Right forelimb (tissue), 1 donor: ENCODE results near the gene DLGAP1.
"Not testable (repeated sequence)": the region's sequence is repeated elsewhere in the genome, so short reads cannot be mapped to it uniquely, and the experiment has no call there.

Experiments
- DNase-seq: peaks from one replicate; pipeline ENCODE4 v3.0.0-alpha.2; 2018

DLGAP1 gene

GRCh38 chr18:4068552-4069158, 386.5 kb downstream of the DLGAP1 start:
- no peak for DNase-seq

DNA sequence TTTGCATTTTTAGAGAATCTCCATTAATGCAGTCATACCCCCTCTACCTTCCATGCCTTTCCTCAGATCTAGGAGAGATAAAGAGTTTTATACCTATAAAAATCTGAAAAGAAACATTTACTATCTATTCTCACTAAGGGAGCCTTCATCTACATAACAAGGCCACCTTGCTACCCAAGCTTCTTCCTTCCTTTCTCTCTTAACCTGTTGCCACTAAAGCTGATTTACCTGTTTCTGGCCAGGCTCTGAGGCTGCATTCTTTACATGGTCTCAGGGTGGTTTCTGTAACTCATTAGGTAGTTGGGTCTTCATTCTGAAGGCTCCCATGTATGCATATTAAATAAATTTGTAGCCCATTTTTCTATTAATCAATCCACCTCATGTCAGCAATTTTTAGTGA, 391.6 kb downstream of the DLGAP1 start:
- no peak for DNase-seq

DNA sequence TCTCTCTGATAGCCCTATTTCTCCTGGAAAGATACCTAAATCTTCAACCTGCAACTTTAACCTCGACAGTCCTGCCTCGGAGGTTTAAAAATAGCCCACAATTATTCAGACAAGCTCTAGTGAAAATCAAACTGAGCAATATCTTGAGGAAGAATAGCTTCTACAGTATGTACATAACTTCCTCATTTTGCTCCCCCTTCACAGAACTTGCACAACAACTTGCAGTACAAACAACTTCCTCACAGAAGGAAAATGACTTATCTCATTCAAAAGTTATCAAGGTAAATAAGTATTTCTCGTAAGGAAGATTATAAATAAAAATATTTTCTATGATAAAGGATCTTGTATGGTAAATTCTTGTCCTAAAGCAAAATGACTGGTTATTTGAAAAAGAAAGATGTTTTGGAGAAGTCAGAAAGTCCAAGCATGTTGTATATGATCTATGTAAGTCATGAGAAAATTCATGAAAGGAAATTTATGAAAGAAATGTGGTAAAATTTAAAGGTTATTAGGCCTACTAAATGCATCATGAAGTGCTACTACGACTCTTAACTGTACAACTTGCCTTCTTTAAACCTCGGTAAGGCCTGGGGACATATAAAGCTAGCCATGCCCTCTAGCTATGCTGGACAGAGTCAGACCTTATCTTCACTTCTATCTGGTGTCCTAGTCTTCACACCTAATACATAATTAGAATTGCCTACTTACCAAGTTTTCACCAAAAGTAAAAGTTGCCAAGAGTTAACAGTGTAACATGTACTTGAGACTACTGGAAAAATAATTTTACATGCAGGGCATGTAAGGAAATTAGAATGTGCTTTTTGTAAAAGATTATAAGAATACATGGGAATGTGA, 394.5 kb downstream of the DLGAP1 start:
- DNase-seq: no peak

- DNase-seq: no peak
These were observed 396.9 kb downstream of the DLGAP1 start for GRCh38 chr18:4058179-4058578.

- no peak for DNase-seq
These were observed 414.6 kb downstream of the DLGAP1 start for GRCh38 chr18:4040391-4041092.

DNA sequence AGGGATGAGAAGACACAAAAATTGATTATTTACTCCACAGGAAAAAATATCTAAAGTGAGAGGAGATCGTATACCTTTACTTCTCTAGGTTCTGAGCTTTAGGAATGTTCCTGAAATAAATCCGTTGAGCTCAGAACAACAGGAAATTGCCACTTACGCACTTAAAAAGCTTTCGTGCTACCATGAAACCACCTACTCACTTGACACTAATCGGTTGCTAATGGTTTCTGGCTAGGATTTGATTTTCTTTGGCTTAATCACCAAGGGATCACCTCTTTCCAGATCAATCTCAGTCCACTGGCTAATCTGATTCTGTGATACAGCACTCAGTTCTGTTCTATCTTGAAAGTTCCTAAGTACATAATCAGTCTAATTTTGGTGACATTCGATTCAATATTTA, 419.6 kb downstream of the DLGAP1 start:
- no peak for DNase-seq

DNA sequence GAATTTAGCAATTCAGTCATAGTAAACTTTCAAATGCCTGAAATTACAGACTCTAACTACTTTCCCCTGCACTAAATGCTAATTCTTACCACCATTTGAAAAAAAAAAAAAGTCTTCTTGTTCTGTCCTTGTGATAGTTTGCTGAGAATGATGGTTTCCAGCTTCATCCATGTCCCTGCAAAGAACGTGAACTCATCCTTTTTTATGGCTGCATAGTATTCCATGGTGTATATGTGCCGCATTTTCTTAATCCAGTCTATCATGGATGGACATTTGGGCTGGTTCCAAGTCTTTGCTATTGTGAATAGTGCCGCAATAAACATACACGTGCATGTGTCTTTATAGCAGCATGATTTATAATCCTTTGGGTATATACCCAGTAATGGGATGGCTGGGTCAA, 420.3 kb downstream of the DLGAP1 start:
- not testable (repeated sequence) for DNase-seq

DNA sequence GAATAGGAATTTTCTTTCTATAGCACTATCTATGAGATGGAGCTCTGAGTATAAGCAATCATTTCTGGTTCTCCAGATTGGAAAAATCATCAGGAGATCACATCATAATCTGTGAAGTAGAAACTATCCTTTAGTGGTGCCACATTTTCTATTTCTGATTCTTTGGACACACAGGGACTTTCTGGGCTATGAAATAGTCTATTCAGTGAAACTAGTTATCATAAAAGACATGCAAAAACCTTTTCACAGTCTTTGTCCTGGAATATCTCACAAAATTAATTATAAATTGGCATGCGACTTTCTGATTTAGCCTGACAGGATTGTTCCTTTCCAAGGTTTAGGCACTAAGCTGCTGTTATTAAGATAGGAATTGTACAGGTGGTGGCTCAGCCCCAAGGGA, 428.6 kb downstream of the DLGAP1 start:
- DNase-seq: no peak

DNA sequence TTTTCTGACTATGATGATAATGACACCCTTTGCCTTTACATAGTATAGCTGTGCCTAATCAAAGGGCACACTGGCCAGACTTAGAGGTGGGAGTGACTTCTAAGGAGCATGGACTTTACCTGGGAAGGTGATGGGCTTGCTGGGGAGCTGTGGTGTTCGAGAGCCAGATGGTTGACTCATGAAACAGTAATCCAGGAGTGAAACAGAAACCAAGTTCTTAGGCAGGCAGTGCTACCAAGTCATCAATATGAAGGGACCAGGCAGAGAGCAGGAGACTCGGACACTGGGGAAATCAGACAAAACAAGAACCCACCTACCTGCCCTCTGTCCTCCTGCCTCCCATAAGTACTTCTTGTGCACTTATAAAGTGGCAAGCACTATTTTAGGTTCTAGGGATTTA, 430.4 kb downstream of the DLGAP1 start:
- DNase-seq: no peak

GRCh38 chr18:4022749-4023148, 432.4 kb downstream of the DLGAP1 start:
- not testable (repeated sequence) for DNase-seq

GRCh38 chr18:4020026-4020425, 435.1 kb downstream of the DLGAP1 start:
- DNase-seq: no peak

DNA sequence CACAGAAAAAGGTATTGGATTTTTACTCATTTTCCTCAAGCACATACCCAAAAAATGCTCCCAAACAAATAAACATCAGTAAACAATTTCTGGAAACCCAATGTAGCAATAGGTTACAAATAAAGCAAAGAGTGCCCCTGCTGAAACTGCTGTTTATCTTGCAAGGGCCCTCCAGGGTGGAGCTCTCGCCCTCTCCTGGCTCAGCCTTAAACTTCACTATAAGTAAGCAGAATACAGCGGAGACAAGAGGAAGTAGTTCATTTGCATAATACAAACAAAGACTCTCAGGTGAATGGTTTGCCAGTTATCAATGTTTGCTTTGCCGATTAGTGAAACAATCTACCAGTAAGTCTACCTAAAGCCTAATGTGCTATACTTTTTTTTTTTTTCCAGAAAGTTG, 437.6 kb downstream of the DLGAP1 start:
- DNase-seq: no peak

- DNase-seq: no peak
These were observed 438.6 kb downstream of the DLGAP1 start for GRCh38 chr18:4016391-4017049.

- DNase-seq: no peak
These were observed 447.3 kb downstream of the DLGAP1 start for GRCh38 chr18:4007846-4008245.

DNA sequence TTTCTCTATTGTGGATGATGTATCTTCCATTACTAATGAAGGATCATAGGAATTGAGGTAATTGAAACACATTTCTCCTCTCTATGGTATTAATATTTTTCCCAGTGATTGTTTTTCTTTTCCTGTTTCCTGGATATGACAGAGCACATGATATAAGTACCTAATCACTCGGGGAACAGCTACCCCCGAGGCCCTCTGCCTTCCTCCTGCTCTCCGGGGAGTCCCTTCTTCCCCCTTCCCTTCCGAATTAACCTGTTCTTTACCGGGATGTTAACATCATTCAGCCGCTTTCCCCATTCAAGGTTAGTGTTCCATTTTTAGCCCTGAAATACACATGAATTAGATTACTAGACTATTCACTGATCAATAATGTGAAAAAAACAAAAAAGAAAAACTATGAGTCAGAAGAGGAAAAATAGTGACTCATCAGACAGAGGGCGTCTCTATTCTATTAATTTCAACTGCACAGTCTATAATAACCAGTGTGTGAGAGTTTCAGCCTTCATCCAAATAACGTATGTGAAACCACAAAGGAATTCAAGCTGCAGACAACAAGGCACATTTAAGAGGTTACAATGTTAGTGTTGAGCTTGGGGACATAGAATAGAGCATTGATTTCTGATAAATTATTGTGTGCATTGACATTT, 450.8 kb downstream of the DLGAP1 start:
- no peak for DNase-seq

GRCh38 chr18:3998698-3999333, 456.3 kb downstream of the DLGAP1 start:
- no peak for DNase-seq

DNA sequence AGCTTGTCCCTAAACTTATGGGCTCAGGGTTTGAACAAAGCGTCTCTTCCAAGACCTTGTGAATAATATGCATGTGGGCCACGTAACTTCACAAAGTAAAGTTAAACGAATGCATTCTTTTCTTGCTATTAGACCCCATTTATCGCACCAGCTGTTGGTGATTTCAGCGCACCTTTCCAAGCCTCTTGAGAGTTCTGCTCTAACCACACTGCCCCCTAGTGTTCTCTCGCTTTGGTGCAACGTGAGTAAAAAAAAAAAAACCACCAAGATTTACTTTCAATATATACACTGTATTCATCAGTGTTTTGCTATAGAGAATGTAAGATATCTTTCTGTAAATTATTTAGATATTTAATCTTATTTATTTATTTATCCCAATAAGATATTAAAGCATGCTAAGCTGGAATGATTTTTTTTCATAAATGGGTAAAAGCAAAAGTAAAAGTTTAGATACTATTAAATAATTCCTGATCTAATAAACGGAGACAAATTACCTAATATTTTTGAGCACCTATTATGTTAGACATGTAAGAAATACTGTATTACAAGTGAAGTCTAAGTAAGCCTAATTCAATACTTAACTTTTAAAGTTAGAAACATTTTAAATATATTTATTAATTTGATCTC, 459.5 kb downstream of the DLGAP1 start:
- DNase-seq: peak; percentile 56

- no peak for DNase-seq
These were observed 461.0 kb downstream of the DLGAP1 start for GRCh38 chr18:3993941-3994687.

DNA sequence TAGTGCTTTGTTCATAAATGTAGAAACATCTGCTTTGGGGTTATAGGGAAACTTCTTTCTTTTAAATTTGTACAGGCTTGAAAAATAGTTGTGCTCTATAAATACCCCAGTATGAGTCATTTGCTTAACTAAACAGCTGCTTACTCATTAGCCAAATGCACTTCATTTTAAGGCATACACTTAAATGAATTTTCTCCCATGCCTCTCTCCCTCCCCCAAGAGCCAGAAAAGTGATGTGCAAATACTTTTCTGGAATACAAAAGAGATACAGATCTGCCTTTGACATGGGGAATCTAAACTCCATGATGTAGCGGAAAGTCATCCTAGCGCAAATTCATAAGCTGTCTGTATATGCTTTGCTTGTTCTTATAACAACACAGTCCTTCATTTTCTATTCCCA, 469.4 kb downstream of the DLGAP1 start:
- no peak for DNase-seq

- DNase-seq: no peak
These were observed 470.1 kb downstream of the DLGAP1 start for GRCh38 chr18:3985020-3985419.

GRCh38 chr18:3984163-3984757, 470.8 kb downstream of the DLGAP1 start:
- DNase-seq: no peak
